H54 (cell line): ENCODE measurements around the gene PLD1.
"Not testable (repeated sequence)": the region's sequence is repeated elsewhere in the genome, so short reads cannot be mapped to it uniquely, and the experiment has no call there.

Experiments used
- DNase-seq: peaks from one replicate; pipeline ENCODE4 v3.0.0; 2011; ENCODE audit warnings: low spot score, mixed read lengths; ENCODE audit not compliant: insufficient read length
- FAIRE-seq: peaks from 3 replicates; lab custom pipeline; 2011; peaks lifted over from hg19 to GRCh38; lab: Jason Lieb, UNC
- POLR2A ChIP-seq: IDR thresholded peaks from 2 replicates; pipeline ENCODE4 v1.6.1; 2011; ENCODE audit warnings: low read depth, mild to moderate bottlenecking, low read length

PLD1 gene

DNA sequence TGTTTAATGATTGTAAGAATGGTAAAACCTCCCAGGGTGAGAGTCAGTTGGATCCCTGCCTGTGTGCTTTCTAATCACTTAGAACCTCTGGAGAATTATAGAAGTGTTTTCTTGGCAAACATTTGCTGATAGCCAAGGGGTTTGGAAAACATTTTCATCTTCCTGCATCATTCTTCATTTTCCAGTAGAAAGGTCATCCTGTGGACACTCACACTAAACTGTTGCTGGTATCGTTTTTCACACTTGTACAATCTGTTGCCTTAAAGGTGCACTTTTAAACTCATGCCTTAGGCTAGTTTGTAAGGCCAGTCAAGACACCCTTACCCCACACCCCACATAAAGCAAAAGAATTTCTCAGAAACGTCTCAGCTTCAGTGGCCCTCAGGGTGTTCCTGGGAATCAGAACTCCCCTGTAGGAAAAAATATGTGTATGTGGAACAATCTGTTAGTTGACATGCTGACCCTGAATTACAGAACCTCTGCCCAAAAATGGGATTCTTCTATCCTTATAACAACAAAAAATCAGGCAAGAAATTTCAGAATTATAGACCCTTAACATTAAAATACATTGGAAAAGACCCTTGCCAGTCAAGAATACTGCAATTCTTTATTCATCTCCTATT, 5.8 kb upstream of the PLD1 start:
- DNase-seq (no peak), FAIRE-seq (peak; percentile 23)
- no peak for TF ChIP-seq POLR2A

DNA sequence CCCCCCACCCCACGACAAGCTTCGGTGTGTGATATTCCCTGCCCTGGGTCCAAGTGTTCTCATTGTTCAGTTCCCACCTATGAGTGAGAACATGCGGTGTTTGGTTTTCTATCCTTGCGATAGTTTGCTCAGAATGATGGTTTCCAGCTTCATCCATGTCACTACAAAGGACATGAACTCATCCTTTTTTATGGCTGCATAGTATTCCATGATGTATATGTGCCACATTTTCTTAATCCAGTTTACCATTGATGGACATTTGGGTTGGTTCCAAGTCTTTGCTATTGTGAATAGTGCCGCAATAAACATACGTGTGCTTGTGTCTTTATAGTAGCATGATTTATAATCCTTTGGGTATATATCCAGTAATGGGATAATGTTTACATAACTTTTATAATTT, 4.4 kb upstream of the PLD1 start:
- not testable (repeated sequence) for DNase-seq, FAIRE-seq

DNA sequence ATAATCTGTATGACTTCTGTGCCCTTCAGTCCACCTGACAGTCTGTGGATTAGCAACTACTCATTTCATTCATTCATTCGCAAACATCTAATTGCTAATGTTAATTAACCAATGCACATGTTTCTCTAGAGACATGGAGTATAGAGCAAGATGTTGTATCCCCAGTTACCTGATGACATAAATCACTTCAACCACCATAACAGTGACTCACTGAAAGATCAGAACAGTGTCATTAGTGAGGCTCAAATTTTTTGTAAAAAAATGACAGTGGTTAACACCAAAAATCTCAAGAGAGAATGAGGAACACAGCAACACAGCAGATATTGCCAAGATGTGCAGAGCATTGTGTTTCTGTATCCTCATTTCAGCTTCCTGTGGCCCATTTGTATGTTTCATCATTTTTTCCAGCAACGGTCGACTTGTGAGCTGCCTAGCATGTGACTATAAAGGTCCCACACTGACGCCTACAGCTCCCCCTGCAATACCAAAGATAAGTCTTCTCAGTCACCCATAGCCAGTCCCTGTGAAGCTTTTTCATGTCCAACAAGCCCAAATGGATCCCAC, 3.7 kb upstream of the PLD1 start:
- FAIRE-seq: no peak

GRCh38 chr3:171813278-171813896, 3.1 kb upstream of the PLD1 start:
- TF ChIP-seq POLR2A: no peak
- no peak for FAIRE-seq
- no peak for DNase-seq

More for the DNA sequence above, 3.7 kb upstream of the PLD1 start:
- no peak for TF ChIP-seq POLR2A
- DNase-seq: no peak

- no peak for DNase-seq
- FAIRE-seq: no peak
- no peak for TF ChIP-seq POLR2A
These were observed 2.5 kb upstream of the PLD1 start for GRCh38 chr3:171812811-171813210.

- TF ChIP-seq POLR2A: no peak
- no peak for DNase-seq
- no peak for FAIRE-seq
These were observed 1.6 kb upstream of the PLD1 start for GRCh38 chr3:171811913-171812335.

GRCh38 chr3:171811295-171811912, 1.1 kb upstream of the PLD1 start:
- FAIRE-seq (peak; percentile 91), DNase-seq (no peak)
- TF ChIP-seq POLR2A: no peak

DNA sequence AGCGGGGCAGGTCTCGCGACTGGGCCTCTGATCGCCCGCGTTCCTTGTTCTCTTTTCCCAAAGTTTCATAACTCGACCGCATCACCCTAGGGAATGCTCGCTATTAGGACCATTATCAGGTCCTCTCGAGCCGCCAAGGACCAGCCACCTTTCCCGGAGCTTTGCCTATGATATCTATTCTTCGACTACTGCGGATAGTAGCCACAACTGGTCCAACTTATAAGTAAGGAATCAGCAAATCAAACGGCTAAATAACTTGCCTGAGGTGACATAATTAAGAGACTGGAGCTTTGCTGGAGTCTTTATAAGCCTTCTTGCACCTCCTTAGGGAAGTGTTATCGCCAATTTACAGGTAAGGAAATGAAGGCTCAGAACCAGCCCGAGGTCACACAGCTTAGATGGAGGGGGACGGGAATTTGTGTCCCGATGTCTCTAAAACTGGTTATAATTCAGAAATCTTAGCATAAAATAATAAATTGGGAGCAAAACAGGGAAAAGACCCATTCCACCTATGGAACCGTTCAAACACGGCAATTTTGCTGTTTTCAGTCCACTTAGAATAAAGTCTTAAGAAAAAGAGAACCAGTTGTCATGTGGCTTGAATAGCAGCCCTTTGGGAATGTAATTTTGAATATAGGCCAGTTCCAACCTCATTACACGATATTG, 479 bp upstream of the PLD1 start:
- DNase-seq (no peak), FAIRE-seq (no peak)

GRCh38 chr3:171809611-171809860, 747 bp downstream of the PLD1 start:
- TF ChIP-seq POLR2A: no peak
- DNase-seq: no peak
- FAIRE-seq: peak; percentile 81

More for the DNA sequence above, 479 bp upstream of the PLD1 start:
- TF ChIP-seq POLR2A: no peak

DNA sequence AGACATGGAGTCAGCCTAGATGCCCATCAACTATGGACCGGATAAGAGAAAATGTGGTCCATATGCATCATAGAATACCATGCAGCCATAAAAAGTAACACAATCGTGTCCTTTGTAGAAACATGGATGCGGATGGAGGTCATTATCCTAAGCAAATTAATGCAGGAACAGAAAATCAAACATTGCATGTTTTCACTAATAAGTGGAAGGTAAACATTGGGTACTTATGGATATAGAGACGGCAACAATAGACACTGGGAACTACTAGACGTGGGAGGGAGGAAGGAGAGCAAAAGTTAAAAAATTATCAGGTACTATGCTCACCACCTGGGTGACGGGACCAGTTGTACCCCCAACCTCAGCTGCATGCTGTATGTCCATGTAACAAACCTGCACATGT, 2.5 kb downstream of the PLD1 start:
- DNase-seq: no peak
- no peak for FAIRE-seq
- no peak for TF ChIP-seq POLR2A

DNA sequence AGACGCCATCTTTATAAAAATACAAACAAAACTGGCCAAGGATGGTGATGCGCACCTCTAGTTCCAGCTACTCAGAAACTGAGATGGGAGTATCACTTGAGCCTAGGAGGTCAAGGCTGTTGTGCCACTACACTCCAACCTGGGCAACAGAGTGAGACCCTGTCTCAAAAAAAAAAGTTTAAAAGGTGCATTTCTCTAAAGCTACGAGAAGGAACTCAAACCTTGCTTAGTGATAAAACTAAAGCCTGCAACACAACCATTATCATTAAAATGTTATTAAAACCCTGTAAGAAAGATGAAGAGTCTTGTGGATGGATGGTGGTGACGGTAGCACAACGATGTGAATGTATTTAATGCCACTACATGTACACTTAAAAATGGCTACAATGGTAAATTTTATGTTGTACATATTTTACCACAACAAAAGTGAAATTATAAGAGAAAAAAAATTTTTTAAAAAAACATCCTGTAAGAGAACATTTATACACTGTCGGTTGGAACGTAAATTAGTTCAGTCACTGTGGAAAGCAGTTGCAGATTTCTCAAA, 3.1 kb downstream of the PLD1 start:
- FAIRE-seq (no peak), DNase-seq (no peak)
- no peak for TF ChIP-seq POLR2A

DNA sequence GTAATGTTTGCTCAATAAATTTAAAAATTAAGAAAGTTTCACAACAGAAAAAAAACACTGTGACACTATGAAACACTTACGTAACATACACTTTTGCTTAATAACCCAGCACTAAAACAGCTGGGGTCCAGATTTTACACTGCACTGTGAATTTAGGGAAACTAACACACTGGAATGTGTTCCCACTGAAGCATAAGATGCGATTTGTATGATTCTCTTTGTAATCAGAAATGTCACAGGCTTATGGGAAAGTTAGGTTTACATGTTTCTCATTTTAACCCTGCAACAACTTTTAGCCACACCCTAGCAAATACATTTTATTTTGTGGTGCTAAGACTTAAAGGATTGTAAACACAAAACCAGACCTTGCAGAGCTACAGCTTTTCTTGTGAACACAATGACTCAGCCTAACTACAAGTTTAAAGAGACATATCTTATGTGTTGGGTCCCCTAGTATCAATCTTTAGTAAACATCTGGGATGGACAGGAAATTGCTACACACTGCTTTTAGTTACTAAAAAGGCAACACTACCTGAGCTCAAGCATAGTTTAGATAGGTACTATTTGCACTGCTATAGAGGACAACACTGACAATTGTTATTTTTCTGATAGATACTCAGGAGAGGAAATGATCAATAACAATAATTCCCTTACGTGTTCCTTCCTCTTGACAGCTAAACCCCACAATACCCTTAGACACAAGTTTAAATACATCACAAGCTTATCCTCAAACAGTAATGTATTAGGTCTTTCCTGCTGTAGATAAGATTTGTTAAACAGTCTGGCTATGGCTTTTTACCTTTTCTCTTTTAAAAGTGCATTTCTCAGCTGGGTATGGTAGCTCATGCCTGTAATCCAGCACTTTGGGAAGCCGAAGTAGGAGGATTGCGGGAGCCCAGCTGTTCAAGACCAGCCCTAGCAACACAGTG, 3.8 kb downstream of the PLD1 start:
- TF ChIP-seq POLR2A: no peak
- FAIRE-seq: peak; percentile 30
- no peak for DNase-seq

DNA sequence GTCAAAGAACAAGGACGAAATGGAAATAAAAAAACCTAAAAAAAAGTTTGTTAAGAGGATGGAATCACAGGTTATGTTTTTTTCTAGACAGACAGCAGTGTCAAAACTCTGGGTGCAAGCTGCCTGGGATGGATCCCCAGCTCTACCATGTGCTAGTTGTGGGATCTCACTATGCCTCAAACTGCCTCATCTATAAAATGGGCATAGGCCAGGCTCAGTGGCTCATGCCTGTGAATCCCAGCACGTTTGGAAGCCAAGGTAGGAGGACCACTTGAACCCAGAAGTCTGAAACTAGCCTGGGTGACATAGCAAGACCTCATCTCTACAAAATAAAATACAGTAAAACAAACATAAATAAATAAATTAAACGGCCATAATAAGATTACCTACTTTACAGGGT, 4.6 kb downstream of the PLD1 start:
- TF ChIP-seq POLR2A: no peak
- DNase-seq (no peak), FAIRE-seq (no peak)
